ENCODE measurements around the gene HERC5.
A peak's percentile ranks its signal among the peaks of the same experiment; 100 is the strongest.

HERC5 gene

GRCh38 chr4:88522702-88523324, 65.9 kb downstream of the HERC5 start:
- no peak for DNase-seq (ENCODE audit: low read depth)

DNA sequence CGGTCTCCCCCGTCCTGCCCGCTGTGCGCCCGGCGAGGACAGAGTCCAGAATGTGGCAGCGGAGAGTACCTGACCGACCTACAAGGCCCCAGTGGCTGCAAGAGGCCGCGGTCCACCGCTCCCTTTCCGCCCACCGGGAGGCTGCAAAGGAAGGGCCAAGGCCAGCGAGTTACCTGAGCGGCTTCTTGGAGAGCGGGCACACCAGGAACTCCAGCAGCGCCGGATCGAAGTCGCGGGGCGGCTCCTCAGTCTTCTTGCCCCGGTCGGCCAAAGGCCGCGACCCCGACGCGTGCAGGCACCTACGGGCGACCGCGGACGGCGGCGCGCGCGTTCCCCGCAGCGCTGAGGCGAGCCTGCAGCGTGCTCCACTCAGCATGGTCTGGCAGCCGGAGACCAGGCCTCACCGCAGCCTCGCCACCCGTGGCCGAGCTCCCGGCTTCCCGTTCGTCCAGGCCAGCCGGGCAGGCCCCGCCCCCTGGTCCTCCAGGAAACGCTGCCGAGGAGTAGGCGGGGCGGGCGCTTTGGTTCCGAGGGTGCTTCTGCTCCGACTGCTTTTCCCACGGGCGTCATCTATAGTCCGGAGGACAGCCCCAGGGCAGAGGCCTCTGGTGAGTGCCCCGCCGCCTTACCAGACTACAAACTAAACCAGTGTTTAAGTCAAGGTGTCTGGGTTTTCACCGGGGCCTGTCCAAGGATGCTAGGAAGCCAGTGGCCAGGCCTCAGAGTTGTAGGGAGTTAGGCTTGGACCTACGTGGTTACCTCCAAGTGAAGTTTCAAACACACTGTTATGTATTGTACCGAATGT, 66.6 kb downstream of the HERC5 start, which contains the start of gene PYURF:
PYURF (minus strand) TSS at position 452 of the 805 bp plus-strand sequence; CDS start at position 376, 76 bp downstream.
- DNase-seq (ENCODE audit: low read depth) = peak; percentile 67

- DNase-seq (ENCODE audit: low read depth) = no peak
Observed at GRCh38 chr4:88524171-88524570, 67.3 kb downstream of the HERC5 start.

- DNase-seq (ENCODE audit: low read depth) = no peak
Observed at GRCh38 chr4:88526221-88526815, 69.4 kb downstream of the HERC5 start.

DNA sequence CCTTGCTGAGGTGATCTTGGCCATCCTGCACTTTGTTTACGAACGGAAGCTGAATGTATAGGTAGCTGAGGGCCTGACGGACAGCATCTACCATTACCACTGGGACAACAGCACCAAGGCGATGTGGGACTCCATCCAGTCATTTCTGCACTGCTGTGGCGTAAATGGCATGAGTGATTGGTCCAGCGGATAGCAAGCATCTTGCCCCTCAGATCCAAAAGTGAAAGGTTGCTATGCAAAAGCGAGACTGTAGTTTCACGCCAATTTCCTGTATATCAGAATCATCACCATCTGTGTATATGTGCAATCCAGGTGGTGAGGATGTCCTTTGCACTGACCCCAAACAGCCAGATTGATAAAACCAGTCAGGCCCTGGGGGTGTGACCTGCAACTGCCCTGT, 70.9 kb downstream of the HERC5 start:
- DNase-seq (ENCODE audit: low read depth) = no peak

DNA sequence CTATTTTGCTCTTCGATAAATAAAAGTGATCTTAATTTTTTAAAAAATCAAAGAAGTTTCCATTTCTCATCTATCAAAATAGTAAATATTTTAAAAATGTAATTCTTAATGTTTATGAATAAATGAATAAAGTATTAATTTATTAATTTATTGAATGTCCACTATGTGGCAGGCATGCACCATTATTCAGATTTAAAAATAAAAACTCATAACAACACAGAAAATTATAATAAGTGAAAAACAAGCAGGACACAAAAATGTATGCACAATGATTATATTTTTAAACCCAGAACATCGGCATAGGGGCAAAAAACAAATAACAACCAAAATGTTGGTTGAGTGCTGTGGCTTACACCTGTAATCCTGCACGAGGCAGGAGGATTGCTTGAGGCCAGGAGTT, 71.9 kb downstream of the HERC5 start:
- DNase-seq (ENCODE audit: low read depth) = no peak

- DNase-seq (ENCODE audit: low read depth) = no peak
Observed at GRCh38 chr4:88531549-88531948, 74.6 kb downstream of the HERC5 start.

DNA sequence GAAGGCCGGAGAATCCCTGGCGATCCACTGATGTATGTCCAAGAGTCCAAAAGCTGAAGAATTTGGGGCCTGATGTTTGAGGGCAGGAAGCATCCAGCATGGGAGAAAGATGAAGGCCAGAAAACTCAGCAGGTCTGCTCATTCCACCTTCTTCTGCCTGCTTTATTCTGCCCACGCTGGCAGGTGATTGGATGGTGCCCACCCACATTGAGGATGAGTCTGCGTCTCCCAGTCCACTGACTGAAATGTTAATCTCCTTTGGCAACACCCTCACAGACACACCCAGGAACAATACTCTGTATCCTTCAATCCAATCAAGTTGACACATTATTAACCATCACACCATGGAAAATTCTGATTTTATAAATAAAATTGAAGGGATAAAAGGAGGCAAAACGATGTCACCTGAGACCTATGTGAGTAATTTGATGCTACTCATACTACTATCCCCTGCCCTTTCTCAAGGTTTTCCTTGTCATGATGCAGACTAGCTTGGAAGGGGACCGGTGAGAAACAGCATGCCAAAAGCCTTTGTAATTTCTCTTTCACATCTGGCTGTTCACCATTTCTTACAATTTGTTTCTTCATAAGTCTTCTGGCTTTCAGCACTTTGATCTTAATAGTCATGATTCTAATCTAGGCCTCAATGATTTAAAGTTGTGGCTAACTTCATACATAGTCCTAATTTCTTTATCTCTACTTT, 76.3 kb downstream of the HERC5 start:
- DNase-seq (ENCODE audit: low read depth) = no peak

GRCh38 chr4:88533937-88534750, 77.2 kb downstream of the HERC5 start:
- no peak for DNase-seq (ENCODE audit: low read depth)

GRCh38 chr4:88535090-88535755, 78.3 kb downstream of the HERC5 start:
- DNase-seq (ENCODE audit: low read depth) = no peak

GRCh38 chr4:88537709-88538108, 80.8 kb downstream of the HERC5 start:
- DNase-seq (ENCODE audit: low read depth) = no peak

- peak; percentile 42 for DNase-seq (ENCODE audit: low read depth)
Observed at GRCh38 chr4:88539322-88540068, 82.6 kb downstream of the HERC5 start.

GRCh38 chr4:88549815-88550214, 92.9 kb downstream of the HERC5 start:
- no peak for DNase-seq (ENCODE audit: low read depth)

All from stimulated activated CD8-positive, alpha-beta memory T cell treated with anti-CD3 and anti-CD28 coated beads, Interleukin-12 subunit alpha, Interleukin-12 subunit beta, amount 100 ng/mL, for 4 hours (primary cell).